B cell (primary cell): ENCODE data around the gene RPA3. TPM values are rescaled to one million over a fixed set of nuclear protein-coding genes. Genes with fewer than 3 reads are reported as not detected.
"Not testable (repeated sequence)": the region's sequence is repeated elsewhere in the genome, so short reads cannot be mapped to it uniquely, and the experiment has no call there.

Source experiments
- ATAC-seq: fragments of 200-7000 bp; cut with Tn5 transposase; one replicate; pipeline ENCODE4 v1.10.0; 2021; ENCODE audit warnings: low read depth, mild to moderate bottlenecking, moderate number of reproducible peaks, moderate library complexity
- CTCF ChIA-PET: fragments of 350-600 bp; sonication (Branson Sonifier 250); formaldehyde crosslinking; loops from one replicate; lab custom pipeline; 2021; ENCODE audit warnings: antibody characterized with exemption, inconsistent platforms; lab: Charles Lee
- POLR2A ChIA-PET: fragments of 350-600 bp; sonication (Branson Sonifier 250); formaldehyde crosslinking; loops from one replicate; lab custom pipeline; 2021; ENCODE audit warnings: antibody characterized with exemption; lab: Charles Lee
- DNase-seq: peaks from one replicate; pipeline ENCODE4 v3.0.0; 2013
- H2AFZ ChIP-seq: 2 replicates; pipeline ENCODE4 v1.6.1; 2012; ENCODE audit warnings: mild to moderate bottlenecking, low read depth, low read length; ENCODE audit not compliant: insufficient read depth, poor library complexity, severe bottlenecking
- H3K27ac ChIP-seq, 2 donors: 1 replicate in 1 of 2; 2 replicates in 1 of 2; pipeline ENCODE4 v1.5.1; 2012 to 2013; ENCODE audit warnings: low read length in 2 of 2, mild to moderate bottlenecking in 2 of 2, moderate library complexity in 1 of 2
- H3K27me3 ChIP-seq, 4 experiments: fragments of 200-600 bp in 1 of 4; sonication (generic) in 1 of 4; replicated peaks in 1 of 4; 1 replicate in 2 of 4; 2 replicates in 2 of 4; pipeline versions ENCODE4 v1.6.1 to v1.7.0; 2013 to 2016; ENCODE audit warnings: low read length in 3 of 4, mild to moderate bottlenecking in 2 of 4, mixed read lengths in 1 of 4, moderate library complexity in 1 of 4; ENCODE audit not compliant: insufficient read depth in 4 of 4, control insufficient read depth in 3 of 4; ENCODE audit errors: control extremely low read depth in 1 of 4
- H3K36me3 ChIP-seq, 2 experiments: replicated peaks in 1 of 2; 1 replicate in 1 of 2; 2 replicates in 1 of 2; pipeline versions ENCODE4 v1.6.1 to v1.7.1; 2013; ENCODE audit warnings: low read length in 1 of 2; ENCODE audit not compliant: insufficient read depth in 2 of 2, control insufficient read depth in 1 of 2; ENCODE audit errors: control extremely low read depth in 1 of 2, extremely low read depth in 1 of 2
- H3K4me1 ChIP-seq, 2 donors: fragments of 200-600 bp in 1 of 2; sonication (generic) in 1 of 2; 1 replicate in 1 of 2; 2 replicates in 1 of 2; pipeline versions ENCODE4 v1.5.1 to v1.6.1; 2013 to 2017; ENCODE audit warnings: low read length in 2 of 2; ENCODE audit not compliant: control insufficient read depth in 2 of 2, insufficient read depth in 2 of 2
- H3K4me2 ChIP-seq: replicated peaks from 2 replicates; pipeline ENCODE3; 2012; ENCODE audit warnings: mild to moderate bottlenecking, low read depth, low read length; ENCODE audit not compliant: poor library complexity, severe bottlenecking
- H3K4me3 ChIP-seq, 5 experiments: fragments of 200-600 bp in 1 of 5; sonication (generic) in 1 of 5; 1 replicate in 3 of 5; 2 replicates in 2 of 5; pipeline versions ENCODE4 v1.5.1 to v1.7.0; 2011 to 2016; ENCODE audit warnings: low read length in 4 of 5, mild to moderate bottlenecking in 4 of 5, low read depth in 2 of 5, control low read depth in 1 of 5, moderate library complexity in 1 of 5; ENCODE audit not compliant: insufficient read depth in 1 of 5; ENCODE audit errors: control extremely low read depth in 1 of 5, extremely low read depth in 1 of 5
- H3K79me2 ChIP-seq: fragments of 200-600 bp; sonication (generic); one replicate; pipeline ENCODE4 v1.6.0; 2016; ENCODE audit warnings: low read length; ENCODE audit not compliant: control insufficient read depth, insufficient read depth
- H3K9ac ChIP-seq: fragments of 200-600 bp; sonication (generic); 2 replicates; pipeline ENCODE4 v1.6.1; 2017; ENCODE audit warnings: mild to moderate bottlenecking, low read length, moderate library complexity
- H3K9me3 ChIP-seq, 3 donors: one replicate each; pipeline versions ENCODE4 v1.6.1 to v1.7.1; 2013; ENCODE audit warnings: low read length in 2 of 3; ENCODE audit not compliant: control insufficient read depth in 2 of 3, insufficient read depth in 1 of 3; ENCODE audit errors: control extremely low read depth in 1 of 3
- H4K20me1 ChIP-seq: 2 replicates; pipeline ENCODE4 v1.6.0; 2012; ENCODE audit warnings: mild to moderate bottlenecking, low read length; ENCODE audit not compliant: insufficient read depth, control insufficient read depth, poor library complexity, severe bottlenecking
- H3K27ac Mint-ChIP-seq: one replicate; pipeline ENCODE4 v1.8.0; 2021; ENCODE audit warnings: mixed read lengths
- H3K27me3 Mint-ChIP-seq: one replicate; pipeline ENCODE4 v1.8.0; 2021; ENCODE audit warnings: mixed read lengths
- H3K4me1 Mint-ChIP-seq: one replicate; pipeline ENCODE4 v1.8.0; 2021; ENCODE audit warnings: mixed read lengths
- H3K4me3 Mint-ChIP-seq: one replicate; pipeline ENCODE4 v1.8.0; 2021; ENCODE audit warnings: mixed read lengths
- H3K9me3 Mint-ChIP-seq: one replicate; pipeline ENCODE4 v1.8.0; 2022; ENCODE audit warnings: mixed read lengths; ENCODE audit not compliant: insufficient read depth
- CTCF ChIP-seq: fragments of 200-600 bp; IDR thresholded peaks from one replicate; pipeline ENCODE4 v1.8.0; 2022; ENCODE audit warnings: antibody characterized with exemption, mild to moderate bottlenecking
- EZH2 ChIP-seq: IDR thresholded peaks from 2 replicates; pipeline ENCODE4 v1.6.1; 2012; ENCODE audit warnings: borderline replicate concordance, low read depth, mild to moderate bottlenecking, moderate library complexity, low read length; ENCODE audit not compliant: insufficient read depth, poor library complexity, severe bottlenecking
- WGBS: methylation state at CpG from one replicate; pipeline ENCODE4 v1.1.5; 2013; ENCODE audit warnings: missing lambda C conversion rate; ENCODE audit not compliant: insufficient coverage; 5-methylcytosine and 5-hydroxymethylcytosine counted together
- intact Hi-C: fragments of 100-400 bp; cut with micrococcal nuclease; formaldehyde crosslinking; loops from one replicate; pipeline ENCODE4 v1.10.0; 2022
- polyA plus RNA-seq: library from polyadenylated mRNA; depleted of rRNA; stranded (reverse); fragments of >200 nt; gene quantifications from 2 replicates; pipeline ENCODE4 v1.2.3, GENCODE V29; 2012
- total RNA-seq, 2 donors: library from RNA; stranded (reverse); fragments of 120-200 nt in 1 of 2; gene quantifications; 1 replicate in 1 of 2; 2 replicates in 1 of 2; pipeline versions ENCODE4 v1.2.3 to v1.2.4, GENCODE V29; 2013 to 2022

The RPA3 gene
- total and polyA plus RNA-seq, 2 donors (not counting 1 experiment from before 2014, with no cell fraction given), result 25.6 to 49.3 TPM

- Histone ChIP-seq H3K4me3 (no peak overlapping the region), H3K79me2 (peaks cover 62% of the 10 kb centered on the region), H3K4me1 (no peaks in the 10 kb centered on the region), H2AFZ (no peak overlapping the region), H3K9ac (no peak overlapping the region), H4K20me1 (peaks cover 12% of the 10 kb centered on the region), H3K4me2 (no peak overlapping the region), H3K27ac (no peak overlapping the region), H3K27me3 (no peaks in the 10 kb centered on the region), H3K36me3 (no peaks in the 10 kb centered on the region), H3K9me3 (no peaks in the 10 kb centered on the region)
- ChIA-PET CTCF (no interaction called here), POLR2A (no interaction called here)
- ATAC-seq, result no peak
- H3K27me3 Mint-ChIP-seq, result no peaks in the 10 kb centered on the region
- WGBS, result 68% methylated on average over 2 of the region's 3 CpGs
- no peak for TF ChIP-seq CTCF
- TF ChIP-seq EZH2, result no peak
- no peak overlapping the region for H3K4me3 Mint-ChIP-seq
- H3K9me3 Mint-ChIP-seq, result peaks cover 6% of the 10 kb centered on the region
- intact Hi-C loops, result no loop called here
- DNase-seq, result no peak
- peaks cover 32% of the 10 kb centered on the region for H3K4me1 Mint-ChIP-seq
- H3K27ac Mint-ChIP-seq, result no peak overlapping the region
These were observed 54.1 kb downstream of the RPA3 start for GRCh38 chr7:7664291-7664690.

GRCh38 chr7:7662527-7662926 is 55.9 kb downstream of the RPA3 start:
- no peaks in the 10 kb centered on the region for H3K4me1 ChIP-seq
- no peak overlapping the region for H3K4me2 ChIP-seq
- ATAC-seq, result no peak
- H3K4me3 ChIP-seq, result no peak overlapping the region
- no peak overlapping the region for H3K9ac ChIP-seq
- H3K9me3 ChIP-seq, result peaks cover 0 to 1% (median 0%) of the 10 kb centered on the region in 3 donors
- no peak for DNase-seq
- Mint-ChIP-seq H3K9me3 (peaks cover 8% of the 10 kb centered on the region), H3K27me3 (no peaks in the 10 kb centered on the region), H3K4me1 (peaks cover 42% of the 10 kb centered on the region), H3K27ac (no peak overlapping the region), H3K4me3 (no peak overlapping the region)
- peaks cover 12% of the 10 kb centered on the region for H4K20me1 ChIP-seq
- intact Hi-C loops, result no loop called here
- CTCF ChIA-PET, result interaction anchor here (0.7 to 1.3 kb wide), 4 partner anchors 19 to 552 kb away, joined by 3 to 7 read pairs (median 4); no protein-coding TSS in a partner anchor
- H3K79me2 ChIP-seq, result peaks cover 65% of the 10 kb centered on the region
- WGBS, result 93% methylated on average over 3 of the region's 6 CpGs
- POLR2A ChIA-PET, result no interaction called here
- no peaks in the 10 kb centered on the region for H3K27me3 ChIP-seq
- no peak for TF ChIP-seq EZH2
- TF ChIP-seq CTCF, result no peak
- no peaks in the 10 kb centered on the region for H3K36me3 ChIP-seq
- H3K27ac ChIP-seq, result no peak overlapping the region
- H2AFZ ChIP-seq, result no peak overlapping the region

- CTCF ChIA-PET, H3K27me3 Mint-ChIP-seq: not testable (repeated sequence)
These were observed 61.9 kb downstream of the RPA3 start for GRCh38 chr7:7656459-7656858.

More at GRCh38 chr7:7656459-7656858, 61.9 kb downstream of the RPA3 start:
- H3K9me3 ChIP-seq, H3K9me3 Mint-ChIP-seq, H3K9ac ChIP-seq, POLR2A ChIA-PET, H3K27ac Mint-ChIP-seq, H3K4me3 ChIP-seq, intact Hi-C loops, H3K27me3 ChIP-seq, H3K4me2 ChIP-seq, H3K27ac ChIP-seq, H2AFZ ChIP-seq, H3K36me3 ChIP-seq, DNase-seq, H3K4me3 Mint-ChIP-seq, H3K4me1 ChIP-seq, ATAC-seq: not testable (repeated sequence)
- Histone ChIP-seq H3K79me2 (peaks cover 82% of the 10 kb centered on the region), H4K20me1 (peaks cover 30% of the 10 kb centered on the region)
- no CpG with 5 or more reads among the region's 3 CpGs for WGBS
- peaks cover 61% of the 10 kb centered on the region for H3K4me1 Mint-ChIP-seq
